Endothelial cell of umbilical vein (primary cell): ENCODE measurements around the gene KNCN. TPM values are rescaled to one million over a fixed set of nuclear protein-coding genes. Genes with fewer than 3 reads are reported as not detected.

ENCODE experiments used
- BruUV-seq: library from RNA; stranded (reverse); fragments of 400-500 nt; replicated peaks from 2 replicates; lab custom pipeline; 2021; lab: Mats Ljungman, UMichigan
- CTCF ChIA-PET: fragments of 300-600, 350-600 bp; sonication (Branson Sonifier 250); formaldehyde crosslinking; loops from one replicate; lab custom pipeline; 2021; ENCODE audit warnings: antibody characterized with exemption, inconsistent platforms; lab: Charles Lee
- POLR2A ChIA-PET: fragments of 300-600, 350-600 bp; sonication (Branson Sonifier 250); formaldehyde crosslinking; loops from one replicate; lab custom pipeline; 2021; ENCODE audit warnings: antibody characterized with exemption, inconsistent platforms; lab: Charles Lee
- DNase-seq: peaks from one replicate; pipeline ENCODE4 v3.0.0-alpha.2; 2011; ENCODE audit warnings: low read depth, low spot score
- FAIRE-seq: peaks from 2 replicates; lab custom pipeline; 2011; peaks lifted over from hg19 to GRCh38; lab: Jason Lieb, UNC
- H2AFZ ChIP-seq: 2 replicates; pipeline ENCODE4 v1.6.0; 2012; ENCODE audit warnings: low read depth, low read length, control low read depth, inconsistent platforms
- H3K27ac ChIP-seq: 2 replicates; pipeline ENCODE4 v1.5.1; 2011; ENCODE audit warnings: low read depth, mild to moderate bottlenecking, control low read depth, low read length, moderate library complexity; ENCODE audit not compliant: insufficient read depth
- H3K27me3 ChIP-seq, 2 experiments: 2 replicates each; pipeline versions ENCODE4 v1.6.0 to v1.6.1; 2011; ENCODE audit warnings: low read length in 2 of 2, mixed read lengths in 1 of 2; ENCODE audit not compliant: control insufficient read depth in 2 of 2, insufficient read depth in 2 of 2
- H3K36me3 ChIP-seq, 2 experiments: 2 replicates in 1 of 2; 3 replicates in 1 of 2; pipeline ENCODE4 v1.5.1; 2011; ENCODE audit warnings: low read length in 2 of 2, mild to moderate bottlenecking in 1 of 2, moderate library complexity in 1 of 2; ENCODE audit not compliant: control insufficient read depth in 2 of 2, insufficient read depth in 2 of 2; ENCODE audit errors: extremely low read depth in 1 of 2
- H3K4me1 ChIP-seq: 3 replicates; pipeline ENCODE4 v1.5.1; 2011; ENCODE audit warnings: mild to moderate bottlenecking, low read length; ENCODE audit not compliant: control insufficient read depth, insufficient read depth; ENCODE audit errors: extremely low read depth
- H3K4me2 ChIP-seq: 2 replicates; pipeline ENCODE4 v1.6.1; 2011; ENCODE audit warnings: low read length, control low read depth, mixed read lengths; ENCODE audit not compliant: insufficient read depth
- H3K4me3 ChIP-seq, 3 experiments: fragments of 200-600 bp in 1 of 3; sonication (generic), shearing (Covaris generic) in 1 of 3; replicated peaks in 1 of 3; 2 replicates each; pipeline ENCODE4 v1.5.1; 2011 to 2016; ENCODE audit warnings: control low read depth in 3 of 3, low read length in 3 of 3, mild to moderate bottlenecking in 2 of 3, inconsistent platforms in 1 of 3, low read depth in 1 of 3, moderate library complexity in 1 of 3; ENCODE audit not compliant: insufficient read depth in 1 of 3
- H3K79me2 ChIP-seq: 2 replicates; pipeline ENCODE4 v1.6.0; 2012; ENCODE audit warnings: low read length, inconsistent platforms; ENCODE audit not compliant: control insufficient read depth, insufficient read depth
- H3K9ac ChIP-seq: replicated peaks from 2 replicates; pipeline ENCODE3; 2011; ENCODE audit warnings: low read length, control low read depth; ENCODE audit not compliant: insufficient read depth; ENCODE audit errors: extremely low read depth
- H3K9me1 ChIP-seq: replicated peaks from 3 replicates; pipeline ENCODE4 v1.6.0; 2011; ENCODE audit warnings: mild to moderate bottlenecking, low read length; ENCODE audit not compliant: control insufficient read depth, insufficient read depth; ENCODE audit errors: extremely low read depth
- H3K9me3 ChIP-seq: replicated peaks from 2 replicates; pipeline ENCODE4 v1.5.1; 2012; ENCODE audit warnings: low read length, inconsistent platforms; ENCODE audit not compliant: control insufficient read depth, insufficient read depth
- H4K20me1 ChIP-seq: replicated peaks from 2 replicates; pipeline ENCODE3; 2011; ENCODE audit warnings: mild to moderate bottlenecking, low read length; ENCODE audit not compliant: control insufficient read depth, insufficient read depth; ENCODE audit errors: extremely low read depth
- EZH2 ChIP-seq: IDR thresholded peaks from 2 replicates; pipeline ENCODE4 v1.6.1; 2012; ENCODE audit warnings: borderline replicate concordance, low read depth, mild to moderate bottlenecking, moderate library complexity, low read length, inconsistent platforms; ENCODE audit not compliant: severe bottlenecking
- FOS ChIP-seq: IDR thresholded peaks from 2 replicates; pipeline ENCODE4 v1.6.1; 2011; ENCODE audit warnings: mild to moderate bottlenecking, low read length, moderate library complexity, borderline replicate concordance; ENCODE audit not compliant: insufficient read depth
- GATA2 ChIP-seq: IDR thresholded peaks from 2 replicates; pipeline ENCODE4 v1.7.0; 2011; ENCODE audit warnings: low read depth, mild to moderate bottlenecking, moderate library complexity, mixed read lengths, low read length; ENCODE audit not compliant: insufficient read length, insufficient read depth
- JUN ChIP-seq: IDR thresholded peaks from 2 replicates; pipeline ENCODE4 v1.6.1; 2011; ENCODE audit warnings: borderline replicate concordance, low read depth; ENCODE audit not compliant: insufficient read length, insufficient read depth
- MYC ChIP-seq: IDR thresholded peaks from one replicate; pipeline ENCODE4 v1.6.1; 2011; ENCODE audit warnings: mild to moderate bottlenecking, low read depth, low read length
- POLR2A ChIP-seq: IDR thresholded peaks from 2 replicates; pipeline ENCODE4 v1.6.1; 2012; ENCODE audit warnings: low read depth, mild to moderate bottlenecking, control low read depth, low read length
- POLR2AphosphoS5 ChIP-seq: IDR thresholded peaks from 2 replicates; pipeline ENCODE4 v1.6.1; 2012; ENCODE audit warnings: low read depth, mild to moderate bottlenecking, control low read depth, low read length, moderate library complexity; ENCODE audit not compliant: insufficient read depth
- dilution Hi-C: fragments of 300-500 bp; cut with MboI; formaldehyde crosslinking; loops from one replicate; pipeline ENCODE4 v1.15.0; 2019; ENCODE audit warnings: low sequenced_read_pairs; ENCODE audit not compliant: extremely low pct_ligation_motif_present
- intact Hi-C: fragments of 100-400 bp; cut with micrococcal nuclease; formaldehyde crosslinking; loops from one replicate; pipeline ENCODE4 v1.10.0; 2022
- polyA plus RNA-seq, 4 experiments: library from polyadenylated mRNA; depleted of rRNA in 3 of 4; stranded (reverse) in 3 of 4; unstranded in 1 of 4; fragments of >200 nt; gene quantifications; 2 replicates each; pipeline versions ENCODE4 v1.2.1 to v1.2.3, GENCODE V29; 2011 to 2012; ENCODE audit warnings: missing spikeins in 1 of 4
- total RNA-seq: library from RNA; stranded (reverse); gene quantifications from 2 replicates; pipeline ENCODE4 v1.2.3, GENCODE V29; 2021
- TF ChIP-seq, protein P1 (sequence below): IDR thresholded peaks from 2 replicates; pipeline ENCODE4 v1.6.1; 2011; ENCODE audit not compliant: insufficient read depth, insufficient read length
- TF ChIP-seq, protein P2 (sequence below), 2 donors: IDR thresholded peaks; 1 replicate in 1 of 2; 2 replicates in 1 of 2; pipeline ENCODE4 v1.5.1; 2011; ENCODE audit warnings: low read length in 2 of 2, mild to moderate bottlenecking in 2 of 2, moderate library complexity in 2 of 2, control low read depth in 1 of 2, inconsistent platforms in 1 of 2, low read depth in 1 of 2; ENCODE audit not compliant: insufficient read depth in 1 of 2; ENCODE audit errors: extremely low read depth in 1 of 2

KNCN gene
- total and polyA plus RNA-seq, 2 donors (not counting 3 experiments of a cell fraction or from before 2014, with no cell fraction given): not detected

DNA sequence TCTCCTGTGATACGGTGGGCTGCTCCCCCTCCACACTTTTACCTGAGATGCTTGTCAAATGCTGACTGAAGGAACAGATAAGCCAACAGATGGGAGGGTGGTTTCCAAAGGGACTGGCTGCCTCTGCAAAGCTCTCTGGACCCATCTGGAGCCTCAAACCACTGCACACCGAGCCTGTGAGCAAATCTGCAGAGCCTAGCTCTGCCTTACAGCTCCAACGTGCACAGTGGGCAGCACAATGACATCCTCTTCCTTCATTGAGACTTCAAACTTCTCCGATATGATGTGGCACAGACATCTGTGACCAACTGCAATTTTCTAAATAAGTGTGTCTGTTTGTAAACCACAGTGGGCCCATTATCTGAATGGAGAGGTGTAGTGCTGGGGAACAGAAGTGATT, 26.2 kb upstream of the KNCN start:
- Histone ChIP-seq H3K27me3 (no peaks in the 10 kb centered on the region), H3K9me1 (no peaks in the 10 kb centered on the region), H4K20me1 (no peaks in the 10 kb centered on the region), H3K9me3 (no peaks in the 10 kb centered on the region), H2AFZ (no peak overlapping the region), H3K79me2 (no peaks in the 10 kb centered on the region), H3K36me3 (peaks cover 5% of the 10 kb centered on the region in 2 experiments), H3K4me3 (no peak overlapping the region), H3K4me2 (no peak overlapping the region), H3K9ac (no peak overlapping the region), H3K4me1 (no peaks in the 10 kb centered on the region), H3K27ac (no peak overlapping the region)
- no peak for TF ChIP-seq FOS
- TF ChIP-seq EZH2: no peak
- TF ChIP-seq GATA2: no peak
- TF ChIP-seq POLR2AphosphoS5: no peak
- TF ChIP-seq, protein P1, sequence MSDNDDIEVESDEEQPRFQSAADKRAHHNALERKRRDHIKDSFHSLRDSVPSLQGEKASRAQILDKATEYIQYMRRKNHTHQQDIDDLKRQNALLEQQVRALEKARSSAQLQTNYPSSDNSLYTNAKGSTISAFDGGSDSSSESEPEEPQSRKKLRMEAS: no peak
- TF ChIP-seq JUN: no peak
- TF ChIP-seq, protein P2, sequence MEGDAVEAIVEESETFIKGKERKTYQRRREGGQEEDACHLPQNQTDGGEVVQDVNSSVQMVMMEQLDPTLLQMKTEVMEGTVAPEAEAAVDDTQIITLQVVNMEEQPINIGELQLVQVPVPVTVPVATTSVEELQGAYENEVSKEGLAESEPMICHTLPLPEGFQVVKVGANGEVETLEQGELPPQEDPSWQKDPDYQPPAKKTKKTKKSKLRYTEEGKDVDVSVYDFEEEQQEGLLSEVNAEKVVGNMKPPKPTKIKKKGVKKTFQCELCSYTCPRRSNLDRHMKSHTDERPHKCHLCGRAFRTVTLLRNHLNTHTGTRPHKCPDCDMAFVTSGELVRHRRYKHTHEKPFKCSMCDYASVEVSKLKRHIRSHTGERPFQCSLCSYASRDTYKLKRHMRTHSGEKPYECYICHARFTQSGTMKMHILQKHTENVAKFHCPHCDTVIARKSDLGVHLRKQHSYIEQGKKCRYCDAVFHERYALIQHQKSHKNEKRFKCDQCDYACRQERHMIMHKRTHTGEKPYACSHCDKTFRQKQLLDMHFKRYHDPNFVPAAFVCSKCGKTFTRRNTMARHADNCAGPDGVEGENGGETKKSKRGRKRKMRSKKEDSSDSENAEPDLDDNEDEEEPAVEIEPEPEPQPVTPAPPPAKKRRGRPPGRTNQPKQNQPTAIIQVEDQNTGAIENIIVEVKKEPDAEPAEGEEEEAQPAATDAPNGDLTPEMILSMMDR (IDR thresholded peaks at IDR 0.05; ENCODE audit: extremely low read depth in 1 of 2, insufficient read depth in 1 of 2, low read depth in 1 of 2, low read length in 2 of 2): no peak
- TF ChIP-seq MYC: no peak
- no peak for TF ChIP-seq POLR2A
- no TSS peak for BruUV-seq
- ChIA-PET POLR2A (no interaction called here), CTCF (interaction anchor here (1.3 kb wide), 1 partner anchor 12 kb away, joined by 3 read pairs; no protein-coding TSS in a partner anchor)
- intact Hi-C loops: no loop called here
- DNase-seq (no peak), FAIRE-seq (no peak)
- dilution Hi-C loops: no loop called here
